GM10248 (cell line): ENCODE data around the gene GOLPH3.

Source experiments
- CTCF ChIA-PET: fragments of 300-600 bp; sonication (Branson Sonifier 250); formaldehyde crosslinking; extraction: SDS; loops from one replicate; lab custom pipeline; 2021; ENCODE audit warnings: antibody characterized with exemption; lab: Yijun Ruan, JAX
- POLR2A ChIA-PET: fragments of 350-650 bp; sonication (Branson Sonifier 250); formaldehyde crosslinking; extraction: SDS; loops from one replicate; lab custom pipeline; 2020; ENCODE audit warnings: antibody characterized with exemption; lab: Yijun Ruan, JAX
- DNase-seq: peaks from one replicate; pipeline ENCODE4 v3.0.0; 2012; ENCODE audit errors: extremely low spot score
- TF ChIP-seq, protein P1 (sequence below): IDR thresholded peaks from 2 replicates; pipeline ENCODE4 v1.5.1; 2012; ENCODE audit warnings: mild to moderate bottlenecking, low read depth; ENCODE audit errors: extremely low read depth, missing control alignments, control extremely low read depth

Gene GOLPH3

DNA sequence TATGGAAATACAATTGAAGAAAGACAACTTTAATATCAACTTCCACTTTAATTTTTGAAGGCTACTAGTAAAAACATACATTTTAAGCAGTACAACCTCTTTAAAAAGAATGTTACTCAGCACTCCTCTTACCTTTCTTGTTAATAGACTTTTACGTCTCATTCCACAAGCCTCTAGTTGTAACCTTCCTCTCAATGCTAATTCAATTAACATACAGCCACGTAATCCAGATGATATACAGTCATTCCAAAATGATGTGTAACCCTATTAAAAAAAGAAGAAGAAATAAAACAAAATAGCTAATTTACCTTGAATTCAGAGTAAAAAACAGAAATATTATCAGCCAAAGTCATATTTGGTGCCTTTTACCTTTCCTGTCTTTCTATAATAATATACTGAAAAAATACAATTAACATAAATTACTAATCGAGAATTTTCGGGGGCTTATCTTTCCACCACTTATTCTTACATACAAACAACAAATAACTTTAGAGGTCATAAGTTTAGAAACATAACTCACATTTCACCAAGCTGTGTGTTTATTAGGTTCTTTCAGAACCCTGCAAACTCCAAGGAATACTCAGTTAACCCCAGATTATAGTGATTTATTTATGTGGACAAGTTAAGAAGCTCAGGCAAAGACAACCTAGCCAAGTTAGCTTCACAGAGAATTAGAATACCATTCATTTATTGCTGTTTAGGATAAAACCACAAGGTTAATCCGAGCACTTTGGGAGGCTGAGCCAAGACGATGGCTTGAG lies 30.3 kb downstream of the GOLPH3 start:
- DNase-seq, result no peak
- CTCF ChIA-PET, result interaction anchor here (1.3 to 1.4 kb wide), 2 partner anchors 8 to 186 kb away, joined by 3 to 6 read pairs; no protein-coding TSS in a partner anchor
- POLR2A ChIA-PET, result no interaction called here
- TF ChIP-seq, protein P1, sequence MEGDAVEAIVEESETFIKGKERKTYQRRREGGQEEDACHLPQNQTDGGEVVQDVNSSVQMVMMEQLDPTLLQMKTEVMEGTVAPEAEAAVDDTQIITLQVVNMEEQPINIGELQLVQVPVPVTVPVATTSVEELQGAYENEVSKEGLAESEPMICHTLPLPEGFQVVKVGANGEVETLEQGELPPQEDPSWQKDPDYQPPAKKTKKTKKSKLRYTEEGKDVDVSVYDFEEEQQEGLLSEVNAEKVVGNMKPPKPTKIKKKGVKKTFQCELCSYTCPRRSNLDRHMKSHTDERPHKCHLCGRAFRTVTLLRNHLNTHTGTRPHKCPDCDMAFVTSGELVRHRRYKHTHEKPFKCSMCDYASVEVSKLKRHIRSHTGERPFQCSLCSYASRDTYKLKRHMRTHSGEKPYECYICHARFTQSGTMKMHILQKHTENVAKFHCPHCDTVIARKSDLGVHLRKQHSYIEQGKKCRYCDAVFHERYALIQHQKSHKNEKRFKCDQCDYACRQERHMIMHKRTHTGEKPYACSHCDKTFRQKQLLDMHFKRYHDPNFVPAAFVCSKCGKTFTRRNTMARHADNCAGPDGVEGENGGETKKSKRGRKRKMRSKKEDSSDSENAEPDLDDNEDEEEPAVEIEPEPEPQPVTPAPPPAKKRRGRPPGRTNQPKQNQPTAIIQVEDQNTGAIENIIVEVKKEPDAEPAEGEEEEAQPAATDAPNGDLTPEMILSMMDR, result no peak

DNA sequence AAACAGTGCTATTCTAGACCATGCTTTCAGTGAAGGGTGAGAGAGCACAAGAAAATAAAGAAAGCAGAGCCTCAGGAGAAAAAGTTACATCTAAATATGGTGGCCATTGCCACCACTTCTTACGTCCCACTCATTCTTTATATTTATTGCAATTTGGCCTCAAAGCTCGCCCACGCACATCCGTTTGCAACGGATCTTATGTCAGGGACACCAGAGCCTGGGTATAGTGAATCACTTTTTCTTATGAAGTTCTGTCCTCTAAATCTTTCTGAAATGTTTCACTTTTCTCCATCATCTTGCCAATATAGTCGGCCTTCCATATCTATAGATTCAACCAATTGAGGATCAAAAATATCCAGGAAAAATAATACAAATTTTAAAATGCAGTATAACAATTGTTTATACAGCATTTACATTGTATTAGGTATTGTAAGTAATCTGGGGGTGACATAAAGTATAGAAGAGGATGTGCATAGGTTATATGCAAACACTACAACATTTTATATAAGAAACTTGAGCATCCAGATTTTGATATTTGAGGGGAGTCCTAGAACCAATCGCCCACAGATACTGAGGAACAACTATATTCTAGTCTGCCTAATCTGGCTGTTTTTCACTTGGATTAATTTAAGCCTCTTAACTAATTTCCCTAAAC lies 35.2 kb downstream of the GOLPH3 start:
- DNase-seq, result no peak
- ChIA-PET CTCF (interaction anchor here (0.8 to 1.5 kb wide), 2 partner anchors 13 to 15 kb away, joined by 3 to 4 read pairs; no protein-coding TSS in a partner anchor), POLR2A (no interaction called here)
- TF ChIP-seq, protein P1, result no peak

DNA sequence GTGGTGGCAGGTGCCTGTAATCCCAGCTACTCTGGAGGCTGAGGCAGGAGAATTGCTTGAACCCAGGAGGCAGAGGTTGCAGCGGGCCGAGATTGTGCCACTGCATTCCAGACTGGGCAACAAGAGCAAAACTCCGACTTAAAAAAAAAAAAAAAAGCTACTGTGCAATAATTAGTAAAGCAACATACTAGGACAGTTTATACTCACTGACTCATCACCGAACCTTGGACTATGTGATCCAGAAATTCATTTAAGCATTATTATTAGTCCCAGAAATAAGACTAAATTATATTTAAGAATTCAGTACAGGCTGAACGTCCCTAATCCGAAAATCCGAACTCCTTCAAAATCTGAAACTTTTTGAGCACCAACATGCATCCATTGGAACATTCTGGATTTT lies 37.8 kb downstream of the GOLPH3 start:
- POLR2A ChIA-PET, result no interaction called here
- DNase-seq, result no peak
- TF ChIP-seq, protein P1, result no peak
- CTCF ChIA-PET, result interaction anchor here (1.0 to 1.7 kb wide), 3 partner anchors 8 to 96 kb away, joined by 3 to 8 read pairs (median 6); no protein-coding TSS in a partner anchor

DNA sequence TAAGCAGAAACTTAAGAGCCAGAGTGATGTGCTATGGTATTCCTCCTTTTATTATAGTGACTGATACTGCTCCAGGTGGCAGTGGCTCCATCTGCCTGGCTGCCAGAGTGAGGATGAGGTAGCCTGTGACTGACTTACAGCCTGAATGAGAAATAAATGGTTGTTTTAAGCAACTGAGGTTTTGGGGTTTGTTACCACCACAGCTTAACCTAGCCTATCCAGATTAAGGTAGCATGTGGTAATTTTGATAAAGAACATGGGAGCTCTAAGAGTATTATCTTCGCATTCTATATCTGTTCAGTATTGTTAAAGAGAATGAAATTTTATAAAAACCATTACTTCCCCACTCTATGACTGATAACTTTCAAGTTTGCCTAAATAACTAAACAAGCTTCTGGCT lies 39.0 kb downstream of the GOLPH3 start:
- ChIA-PET POLR2A (no interaction called here), CTCF (interaction anchor here (0.8 to 1.8 kb wide), 6 partner anchors 8 to 195 kb away, joined by 3 to 8 read pairs (median 4); no protein-coding TSS in a partner anchor)
- no peak for DNase-seq
- TF ChIP-seq, protein P1, result no peak

DNA sequence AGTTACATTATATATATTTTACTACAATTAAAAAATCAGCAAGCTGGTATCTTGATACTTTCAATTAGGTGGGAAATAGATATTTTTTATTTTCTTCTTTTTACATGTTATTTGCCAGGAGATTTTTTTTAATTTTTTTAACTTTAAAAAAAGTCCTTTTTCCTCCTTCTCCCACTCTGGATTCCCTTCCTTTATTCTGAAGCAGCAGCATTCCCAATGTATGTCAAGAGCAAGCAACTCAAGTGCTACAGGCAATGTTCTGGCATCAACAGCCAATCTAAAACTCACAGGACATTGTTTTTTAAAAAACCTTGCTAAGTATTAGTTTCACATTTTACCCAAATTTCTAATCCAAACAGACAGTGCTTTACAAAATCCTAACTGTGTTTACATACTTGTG lies 41.4 kb downstream of the GOLPH3 start:
- POLR2A ChIA-PET, result no interaction called here
- CTCF ChIA-PET, result interaction anchor here (0.9 kb wide), 1 partner anchor 18 kb away, joined by 3 read pairs; no protein-coding TSS in a partner anchor
- DNase-seq, result no peak
- TF ChIP-seq, protein P1, result no peak

DNA sequence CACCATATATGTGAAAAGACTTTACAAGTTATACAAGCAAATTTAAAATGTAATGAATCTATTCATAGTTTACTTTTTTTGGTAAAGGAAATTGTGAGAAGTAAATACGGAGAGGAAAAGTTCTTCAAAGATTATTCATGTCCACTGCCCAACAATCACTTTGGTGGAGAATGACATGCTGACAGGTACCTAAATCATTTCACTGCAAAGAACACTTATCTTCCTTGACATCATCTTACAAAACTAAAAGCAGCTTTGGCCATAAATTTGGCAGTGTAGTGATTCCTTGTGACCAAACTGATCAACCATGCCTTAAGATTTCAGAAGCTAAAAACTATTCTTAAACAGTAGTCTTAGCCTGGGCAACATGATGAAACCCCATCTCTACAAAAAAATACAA lies 42.5 kb downstream of the GOLPH3 start:
- ChIA-PET CTCF (no interaction called here), POLR2A (no interaction called here)
- no peak for DNase-seq
- TF ChIP-seq, protein P1, result no peak
